HepG2 (cell line): Measurements from ENCODE around the gene ZNF865. TPM values are rescaled to one million over a fixed set of nuclear protein-coding genes. Genes with fewer than 3 reads are reported as not detected.

Source experiments
- ATAC-seq: fragments of 200-7000 bp; cut with Tn5 transposase; 3 replicates; pipeline ENCODE4 v1.9.1; 2020; ENCODE audit warnings: mild to moderate bottlenecking, moderate library complexity
- BruUV-seq: library from RNA; stranded (reverse); fragments of 400-500 nt; replicated peaks from 2 replicates; lab custom pipeline; 2021; lab: Mats Ljungman, UMichigan
- CTCF ChIA-PET: fragments of 300-600 bp; formaldehyde crosslinking; extraction: SDS; loops from one replicate; lab custom pipeline; 2021; ENCODE audit warnings: low total read pairs, inconsistent platforms, low intra/inter-chr PET ratio; lab: Yijun Ruan, JAX
- POLR2A ChIA-PET: fragments of 350-600 bp; sonication (Branson Sonifier 250); formaldehyde crosslinking; loops from one replicate; lab custom pipeline; 2020; ENCODE audit warnings: antibody characterized with exemption, inconsistent platforms; lab: Yijun Ruan, JAX
- DNase-seq: peaks from one replicate; pipeline ENCODE4 v3.0.0-alpha.2; 2015; ENCODE audit warnings: low spot score
- FAIRE-seq: peaks from 3 replicates; lab custom pipeline; 2011; peaks lifted over from hg19 to GRCh38; lab: Jason Lieb, UNC
- H2AFZ ChIP-seq: one replicate; pipeline ENCODE4 v1.6.1; 2011; ENCODE audit warnings: low read length, inconsistent platforms
- H3K27ac ChIP-seq: fragments of 300-600 bp; 3 replicates; pipeline ENCODE4 v1.8.0; 2011; ENCODE audit warnings: mixed run types, mild to moderate bottlenecking, mixed read lengths, low read length, inconsistent platforms; ENCODE audit not compliant: insufficient read depth; ENCODE audit errors: extremely low read length
- H3K27me3 ChIP-seq, 2 experiments: fragments of 200-600 bp in 1 of 2; 2 replicates in 1 of 2; 3 replicates in 1 of 2; pipeline versions ENCODE4 v1.6.0 to v1.8.0; 2011; ENCODE audit warnings: low read length in 2 of 2, mild to moderate bottlenecking in 2 of 2, moderate library complexity in 2 of 2, inconsistent platforms in 1 of 2; ENCODE audit not compliant: insufficient read depth in 2 of 2, control insufficient read depth in 1 of 2
- H3K36me3 ChIP-seq, 2 experiments: fragments of 200-600 bp in 1 of 2; replicated peaks in 1 of 2; 2 replicates in 1 of 2; 3 replicates in 1 of 2; pipeline versions ENCODE4 v1.5.1 to v1.8.0; 2011; ENCODE audit warnings: low read length in 2 of 2, inconsistent platforms in 1 of 2; ENCODE audit not compliant: insufficient read depth in 2 of 2, control insufficient read depth in 1 of 2
- H3K4me1 ChIP-seq: 2 replicates; pipeline ENCODE4 v1.5.1; 2012; ENCODE audit warnings: low read length, inconsistent platforms; ENCODE audit not compliant: insufficient read depth
- H3K4me2 ChIP-seq: 2 replicates; pipeline ENCODE4 v1.6.0; 2011; ENCODE audit warnings: low read depth, low read length, inconsistent platforms
- H3K4me3 ChIP-seq, 3 experiments: fragments of 200-600 bp in 1 of 3; sonication (generic), shearing (Covaris generic) in 1 of 3; replicated peaks in 1 of 3; 2 replicates each; pipeline ENCODE4 v1.5.1; 2011 to 2016; ENCODE audit warnings: low read length in 3 of 3, inconsistent platforms in 2 of 3, low read depth in 2 of 3, mild to moderate bottlenecking in 2 of 3, control low read depth in 1 of 3, mixed read lengths in 1 of 3; ENCODE audit not compliant: insufficient read depth in 1 of 3
- H3K79me2 ChIP-seq: one replicate; pipeline ENCODE4 v1.6.1; 2011; ENCODE audit warnings: low read length, inconsistent platforms; ENCODE audit not compliant: insufficient read depth
- H3K9ac ChIP-seq: 2 replicates; pipeline ENCODE4 v1.6.0; 2011; ENCODE audit warnings: mild to moderate bottlenecking, low read depth, low read length, inconsistent platforms; ENCODE audit not compliant: insufficient read depth
- H3K9me3 ChIP-seq: 2 replicates; pipeline ENCODE4 v1.5.1; 2012; ENCODE audit warnings: mild to moderate bottlenecking, low read length
- H4K20me1 ChIP-seq: 2 replicates; pipeline ENCODE4 v1.6.0; 2011; ENCODE audit warnings: inconsistent platforms, mild to moderate bottlenecking, low read length, moderate library complexity; ENCODE audit not compliant: insufficient read depth
- AGO2 ChIP-seq: fragments of 200-400 bp; formaldehyde crosslinking; optimal IDR thresholded peaks from 2 replicates; pipeline ENCODE3; 2017; ENCODE audit warnings: mild to moderate bottlenecking, low read depth, low read length, moderate library complexity
- DZIP1 ChIP-seq: sonication (generic); formaldehyde crosslinking; IDR thresholded peaks from 2 replicates; pipeline ENCODE4 v1.5.0; 2020; ENCODE audit warnings: mild to moderate bottlenecking, missing genetic modification reagents
- HNRNPK ChIP-seq: fragments of 200-400 bp; formaldehyde crosslinking; IDR thresholded peaks from 2 replicates; pipeline ENCODE4 v1.6.1; 2018; ENCODE audit warnings: low read length, low read depth, moderate library complexity, mild to moderate bottlenecking; ENCODE audit not compliant: poor library complexity, severe bottlenecking
- KLF11 ChIP-seq: IDR thresholded peaks from 2 replicates; pipeline ENCODE4 v1.6.1; 2016; ENCODE audit warnings: missing compliant biosample characterization
- NAIF1 ChIP-seq: sonication (generic); formaldehyde crosslinking; IDR thresholded peaks from 2 replicates; pipeline ENCODE4 v1.5.0; 2020; ENCODE audit warnings: mild to moderate bottlenecking, missing genetic modification reagents, borderline replicate concordance
- NONO ChIP-seq, 2 experiments: fragments of 450-650 bp in 1 of 2; sonication (generic) in 1 of 2; formaldehyde crosslinking in 1 of 2; IDR thresholded peaks in 1 of 2; conservative IDR thresholded peaks in 1 of 2; 2 replicates each; pipeline versions ENCODE4 v1.6.1 to v1.8.0; 2017 to 2022; ENCODE audit warnings: mild to moderate bottlenecking in 1 of 2, missing genetic modification reagents in 1 of 2, moderate library complexity in 1 of 2
- SIN3A ChIP-seq: IDR thresholded peaks from 2 replicates; pipeline ENCODE4 v1.6.1; 2011; ENCODE audit warnings: low read depth, mild to moderate bottlenecking, control low read depth, low read length, borderline replicate concordance
- ZBTB34 ChIP-seq: sonication (generic); formaldehyde crosslinking; IDR thresholded peaks from 2 replicates; pipeline ENCODE4 v1.8.0; 2022; ENCODE audit warnings: mild to moderate bottlenecking, missing genetic modification reagents
- WGBS: methylation state at CpG from one replicate; pipeline ENCODE4 v1.1.6; 2017; ENCODE audit warnings: low lambda C conversion rate; 5-methylcytosine and 5-hydroxymethylcytosine counted together
- in situ Hi-C: cut with HindIII; loops from 2 replicates; pipeline ENCODE4 v1.10.0; 2017; ENCODE audit warnings: low pct_unique_long_range_greater_than_20kb; ENCODE audit not compliant: extremely low pct_ligation_motif_present
- intact Hi-C: fragments of 100-400 bp; cut with micrococcal nuclease; formaldehyde crosslinking; loops from one replicate; pipeline ENCODE4 v1.10.0; 2022; ENCODE audit not compliant: unreplicated experiment
- polyA plus RNA-seq, 8 experiments: library from polyadenylated mRNA; depleted of rRNA in 3 of 8; stranded (reverse) in 7 of 8; unstranded in 1 of 8; fragments of >200 nt; fragmentation: Illumina TruSeq in 4 of 8; extraction: Trizol in 4 of 8; gene quantifications; 2 replicates each; pipeline versions ENCODE4 v1.2.1 to v1.2.3, GENCODE V29; 2011 to 2016; ENCODE audit warnings: low read depth in 4 of 8, missing spikeins in 1 of 8, mixed read lengths in 1 of 8; ENCODE audit not compliant: insufficient read depth in 1 of 8
- total RNA-seq, 5 experiments: library from RNA; depleted of rRNA; stranded (reverse); fragments of >200 nt; fragmentation: Illumina TruSeq; extraction: Trizol; gene quantifications; 2 replicates each; pipeline ENCODE4 v1.2.3, GENCODE V29; 2016; ENCODE audit warnings: low read depth in 1 of 5
- TF ChIP-seq, protein P1 (sequence below): sonication (generic); formaldehyde crosslinking; IDR thresholded peaks from 2 replicates; pipeline ENCODE4 v1.4.0; 2020; ENCODE audit warnings: missing genetic modification reagents, low read depth, mild to moderate bottlenecking, borderline replicate concordance
- TF ChIP-seq, protein P2 (sequence below): sonication (generic); formaldehyde crosslinking; IDR thresholded peaks from 2 replicates; pipeline ENCODE4 v1.4.0; 2020; ENCODE audit warnings: mild to moderate bottlenecking, low read depth, missing genetic modification reagents
- TF ChIP-seq, protein P3 (sequence below): fragments of 450-650 bp; IDR thresholded peaks from 2 replicates; pipeline ENCODE4 v1.6.1; 2016

ZNF865 gene
- total and polyA plus RNA-seq, 2 of the 13 experiments (the other 11 are each of a cell fraction or from before 2014, with no cell fraction given) = 0.93 to 1.0 TPM

DNA sequence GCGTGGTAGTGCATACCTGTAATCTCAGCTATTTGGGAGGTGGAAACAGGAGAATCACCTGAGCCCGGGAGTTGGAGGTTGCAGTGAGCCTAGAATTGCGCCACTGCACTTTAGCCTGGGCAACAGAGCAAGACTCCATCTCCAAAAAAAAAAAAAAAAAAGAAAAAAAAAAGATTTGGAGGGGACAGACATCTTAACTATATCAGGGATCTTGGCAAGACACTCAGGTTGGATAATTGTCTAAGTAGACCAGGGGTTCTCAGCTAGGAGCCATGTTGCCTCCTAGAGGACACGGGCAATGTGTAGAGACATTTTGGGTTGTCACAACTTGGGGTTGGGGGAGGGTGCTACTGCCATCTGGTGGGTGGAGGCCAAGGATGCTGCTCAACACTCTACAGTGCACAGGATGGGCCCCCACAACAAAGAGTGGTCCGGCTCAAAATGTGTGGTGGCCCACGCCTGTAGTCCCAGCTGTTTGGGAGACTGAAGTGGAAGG is 33.5 kb downstream of the ZNF865 start (continued):
- no peak for TF ChIP-seq HNRNPK

DNA sequence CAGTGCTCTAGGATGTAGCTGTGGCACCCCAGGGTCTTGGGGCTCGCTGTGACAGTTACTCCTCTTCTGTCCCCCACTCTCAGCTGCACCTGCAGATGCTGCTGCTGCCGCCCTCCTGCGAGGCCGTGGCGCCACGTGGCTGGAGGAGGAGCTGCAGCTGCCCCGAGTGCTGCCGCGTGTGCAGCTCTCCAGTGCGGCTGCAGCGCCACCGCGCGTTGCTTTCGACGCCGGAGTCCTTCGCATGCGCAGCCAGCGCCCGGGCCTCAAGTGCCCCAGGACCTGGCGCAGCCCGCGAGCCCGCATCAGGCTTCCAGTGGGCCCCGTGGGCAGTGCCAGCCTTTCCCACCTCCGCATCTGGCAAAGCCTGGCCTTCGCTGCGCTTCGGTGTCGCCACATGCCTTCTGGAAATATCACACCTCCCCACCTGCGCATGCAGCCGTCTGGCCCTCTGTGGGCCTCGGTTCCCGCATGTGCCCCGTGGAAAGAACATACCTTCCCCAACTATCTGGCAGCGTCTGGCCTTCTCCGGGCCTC is 34.7 kb downstream of the ZNF865 start:
- in situ Hi-C loops (no loop called here), intact Hi-C loops (no loop called here)
- FAIRE-seq (no peak), DNase-seq (no peak), ATAC-seq (no peak)
- Histone ChIP-seq H3K4me1 (peaks cover 53% of the 10 kb centered on the region), H4K20me1 (no peaks in the 10 kb centered on the region), H2AFZ (no peak overlapping the region), H3K9me3 (no peaks in the 10 kb centered on the region), H3K36me3 (peaks cover 0 to 6% of the 10 kb centered on the region in 2 experiments; a peak in 2 of 5 replicates), H3K4me2 (peak overlapping the region; percentile 75), H3K9ac (peak overlapping the region; percentile 84), H3K4me3 (peak overlapping the region; percentile 92 to 96 (median 92); a peak in 5 of 6 replicates), H3K27ac (peak overlapping the region; percentile 79), H3K27me3 (no peaks in the 10 kb centered on the region; a peak in 1 of 5 replicates), H3K79me2 (peaks cover 49% of the 10 kb centered on the region)
- POLR2A ChIA-PET = no interaction called here
- 69% methylated on average over 19 of the region's 38 CpGs for WGBS
- BruUV-seq = TSS peak; percentile 78
- CTCF ChIA-PET = no interaction called here
- TF ChIP-seq AGO2 (no peak), ZBTB34 (CRISPR knock-in tag) (no peak), SIN3A (no peak), NAIF1 (CRISPR knock-in tag) (no peak), KLF11 (no peak), DZIP1 (no peak; the same call in 1 of the 2 replicates), NONO (IDR thresholded peaks at IDR 0.05) (no peak), NONO (CRISPR knock-in tag; conservative IDR thresholded peaks at IDR 0.05) (no peak; the same call in 1 of the 2 replicates)
- TF ChIP-seq, protein P1, sequence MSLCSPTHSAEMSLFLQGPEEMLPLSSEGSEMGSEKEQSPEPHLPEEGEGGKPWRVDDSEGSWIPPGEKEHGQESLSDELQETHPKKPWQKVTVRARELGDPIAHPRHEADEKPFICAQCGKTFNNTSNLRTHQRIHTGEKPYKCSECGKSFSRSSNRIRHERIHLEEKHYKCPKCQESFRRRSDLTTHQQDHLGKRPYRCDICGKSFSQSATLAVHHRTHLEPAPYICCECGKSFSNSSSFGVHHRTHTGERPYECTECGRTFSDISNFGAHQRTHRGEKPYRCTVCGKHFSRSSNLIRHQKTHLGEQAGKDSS (CRISPR knock-in tag) = no peak
- TF ChIP-seq, protein P2, sequence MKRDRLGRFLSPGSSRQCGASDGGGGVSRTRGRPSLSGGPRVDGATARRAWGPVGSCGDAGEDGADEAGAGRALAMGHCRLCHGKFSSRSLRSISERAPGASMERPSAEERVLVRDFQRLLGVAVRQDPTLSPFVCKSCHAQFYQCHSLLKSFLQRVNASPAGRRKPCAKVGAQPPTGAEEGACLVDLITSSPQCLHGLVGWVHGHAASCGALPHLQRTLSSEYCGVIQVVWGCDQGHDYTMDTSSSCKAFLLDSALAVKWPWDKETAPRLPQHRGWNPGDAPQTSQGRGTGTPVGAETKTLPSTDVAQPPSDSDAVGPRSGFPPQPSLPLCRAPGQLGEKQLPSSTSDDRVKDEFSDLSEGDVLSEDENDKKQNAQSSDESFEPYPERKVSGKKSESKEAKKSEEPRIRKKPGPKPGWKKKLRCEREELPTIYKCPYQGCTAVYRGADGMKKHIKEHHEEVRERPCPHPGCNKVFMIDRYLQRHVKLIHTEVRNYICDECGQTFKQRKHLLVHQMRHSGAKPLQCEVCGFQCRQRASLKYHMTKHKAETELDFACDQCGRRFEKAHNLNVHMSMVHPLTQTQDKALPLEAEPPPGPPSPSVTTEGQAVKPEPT (CRISPR knock-in tag) = no peak
- TF ChIP-seq, protein P3, sequence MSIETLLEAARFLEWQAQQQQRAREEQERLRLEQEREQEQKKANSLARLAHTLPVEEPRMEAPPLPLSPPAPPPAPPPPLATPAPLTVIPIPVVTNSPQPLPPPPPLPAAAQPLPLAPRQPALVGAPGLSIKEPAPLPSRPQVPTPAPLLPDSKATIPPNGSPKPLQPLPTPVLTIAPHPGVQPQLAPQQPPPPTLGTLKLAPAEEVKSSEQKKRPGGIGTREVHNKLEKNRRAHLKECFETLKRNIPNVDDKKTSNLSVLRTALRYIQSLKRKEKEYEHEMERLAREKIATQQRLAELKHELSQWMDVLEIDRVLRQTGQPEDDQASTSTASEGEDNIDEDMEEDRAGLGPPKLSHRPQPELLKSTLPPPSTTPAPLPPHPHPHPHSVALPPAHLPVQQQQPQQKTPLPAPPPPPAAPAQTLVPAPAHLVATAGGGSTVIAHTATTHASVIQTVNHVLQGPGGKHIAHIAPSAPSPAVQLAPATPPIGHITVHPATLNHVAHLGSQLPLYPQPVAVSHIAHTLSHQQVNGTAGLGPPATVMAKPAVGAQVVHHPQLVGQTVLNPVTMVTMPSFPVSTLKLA = no peak
